Fibroblast of lung (primary cell): ENCODE data around the gene ZKSCAN1. TPM values are rescaled to one million over a fixed set of nuclear protein-coding genes. Genes with fewer than 3 reads are reported as not detected.
"Not testable (repeated sequence)": the region's sequence is repeated elsewhere in the genome, so short reads cannot be mapped to it uniquely, and the experiment has no call there.

Experiments
- DNase-seq, 2 donors: peaks; one replicate each; pipeline versions ENCODE4 v3.0.0 to v3.0.0-alpha.2; 2010; ENCODE audit warnings: low read depth in 2 of 2
- H2AFZ ChIP-seq: 2 replicates; pipeline ENCODE4 v1.5.1; 2012; ENCODE audit warnings: low read length, control low read depth, inconsistent platforms
- H3K27ac ChIP-seq: 2 replicates; pipeline ENCODE4 v1.5.1; 2011; ENCODE audit warnings: low read length, control low read depth; ENCODE audit not compliant: insufficient read depth
- H3K27me3 ChIP-seq: 2 replicates; pipeline ENCODE4 v1.5.1; 2011; ENCODE audit warnings: mild to moderate bottlenecking, low read length; ENCODE audit not compliant: control insufficient read depth, insufficient read depth
- H3K36me3 ChIP-seq: 2 replicates; pipeline ENCODE4 v1.5.1; 2011; ENCODE audit warnings: low read length; ENCODE audit not compliant: control insufficient read depth, insufficient read depth
- H3K4me1 ChIP-seq: 2 replicates; pipeline ENCODE4 v1.5.1; 2011; ENCODE audit warnings: low read length; ENCODE audit not compliant: control insufficient read depth, insufficient read depth; ENCODE audit errors: extremely low read depth
- H3K4me2 ChIP-seq: 2 replicates; pipeline ENCODE4 v1.5.1; 2011; ENCODE audit warnings: low read length, control low read depth; ENCODE audit not compliant: insufficient read depth; ENCODE audit errors: extremely low read depth
- H3K4me3 ChIP-seq, 4 experiments: fragments of 200-600 bp in 1 of 4; sonication (generic) in 1 of 4; replicated peaks in 1 of 4; 2 replicates each; pipeline ENCODE4 v1.5.1; 2011 to 2016; ENCODE audit warnings: low read length in 4 of 4, low read depth in 3 of 4, mild to moderate bottlenecking in 3 of 4, control low read depth in 2 of 4, inconsistent platforms in 1 of 4, mixed read lengths in 1 of 4; ENCODE audit not compliant: insufficient read depth in 1 of 4; ENCODE audit errors: control extremely low read depth in 1 of 4
- H3K79me2 ChIP-seq: 2 replicates; pipeline ENCODE4 v1.5.1; 2012; ENCODE audit warnings: mild to moderate bottlenecking, low read length, inconsistent platforms; ENCODE audit not compliant: control insufficient read depth, insufficient read depth
- H3K9ac ChIP-seq: 2 replicates; pipeline ENCODE4 v1.5.1; 2011; ENCODE audit warnings: mild to moderate bottlenecking, low read length, control low read depth; ENCODE audit not compliant: insufficient read depth
- H3K9me3 ChIP-seq: 2 replicates; pipeline ENCODE4 v1.5.1; 2012; ENCODE audit warnings: low read depth, low read length; ENCODE audit not compliant: control insufficient read depth, insufficient read depth
- H4K20me1 ChIP-seq: 2 replicates; pipeline ENCODE4 v1.5.1; 2011; ENCODE audit warnings: low read length; ENCODE audit not compliant: control insufficient read depth, insufficient read depth; ENCODE audit errors: extremely low read depth
- EZH2 ChIP-seq: IDR thresholded peaks from 2 replicates; pipeline ENCODE4 v1.5.1; 2012; ENCODE audit warnings: low read length, control low read depth, mild to moderate bottlenecking; ENCODE audit errors: missing control alignments
- polyA plus RNA-seq, 2 donors: library from polyadenylated mRNA; depleted of rRNA in 1 of 2; stranded (reverse) in 1 of 2; unstranded in 1 of 2; fragments of >200 nt; gene quantifications; 2 replicates each; pipeline ENCODE4 v1.2.1, GENCODE V29; 2011 to 2012; ENCODE audit warnings: missing spikeins in 1 of 2
- total RNA-seq: library from RNA; depleted of rRNA; stranded (reverse); fragments of >200 nt; gene quantifications from 2 replicates; pipeline ENCODE4 v1.2.1, GENCODE V29; 2014
- TF ChIP-seq, protein P1 (sequence below), 2 donors: IDR thresholded peaks in 1 of 2; conservative IDR thresholded peaks in 1 of 2; 1 replicate in 1 of 2; 2 replicates in 1 of 2; pipeline ENCODE4 v1.5.1; 2011 to 2012; ENCODE audit warnings: low read length in 2 of 2, control low read depth in 1 of 2, inconsistent platforms in 1 of 2, low read depth in 1 of 2, mild to moderate bottlenecking in 1 of 2

The ZKSCAN1 gene
- total and polyA plus RNA-seq, 2 donors (not counting 1 experiment from before 2014, with no cell fraction given), result 25.3 to 50.2 TPM

DNA sequence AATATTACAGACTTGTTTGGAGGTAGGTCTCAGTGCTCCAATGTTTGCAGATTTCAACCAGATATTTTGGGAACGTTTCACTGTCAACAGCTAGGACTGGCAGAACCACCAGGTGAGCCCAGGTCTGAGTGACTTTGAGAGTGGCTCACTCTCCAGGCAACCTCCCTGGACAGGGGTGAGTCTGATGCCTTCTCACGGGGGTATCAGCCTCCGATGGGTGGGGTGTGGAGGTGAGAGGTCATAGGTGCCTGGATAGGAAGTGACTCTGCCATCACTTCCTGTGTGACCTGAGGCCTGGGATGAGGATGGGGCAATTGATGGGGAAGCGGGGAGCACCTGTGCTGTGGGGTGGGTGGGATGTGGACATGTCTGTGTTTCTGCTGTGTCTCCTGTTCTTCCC lies 44.2 kb upstream of the ZKSCAN1 start:
- H3K9ac ChIP-seq, result no peak overlapping the region
- H4K20me1 ChIP-seq, result no peaks in the 10 kb centered on the region
- H3K4me1 ChIP-seq, result no peaks in the 10 kb centered on the region
- H2AFZ ChIP-seq, result no peak overlapping the region
- no peak for TF ChIP-seq EZH2
- TF ChIP-seq, protein P1, sequence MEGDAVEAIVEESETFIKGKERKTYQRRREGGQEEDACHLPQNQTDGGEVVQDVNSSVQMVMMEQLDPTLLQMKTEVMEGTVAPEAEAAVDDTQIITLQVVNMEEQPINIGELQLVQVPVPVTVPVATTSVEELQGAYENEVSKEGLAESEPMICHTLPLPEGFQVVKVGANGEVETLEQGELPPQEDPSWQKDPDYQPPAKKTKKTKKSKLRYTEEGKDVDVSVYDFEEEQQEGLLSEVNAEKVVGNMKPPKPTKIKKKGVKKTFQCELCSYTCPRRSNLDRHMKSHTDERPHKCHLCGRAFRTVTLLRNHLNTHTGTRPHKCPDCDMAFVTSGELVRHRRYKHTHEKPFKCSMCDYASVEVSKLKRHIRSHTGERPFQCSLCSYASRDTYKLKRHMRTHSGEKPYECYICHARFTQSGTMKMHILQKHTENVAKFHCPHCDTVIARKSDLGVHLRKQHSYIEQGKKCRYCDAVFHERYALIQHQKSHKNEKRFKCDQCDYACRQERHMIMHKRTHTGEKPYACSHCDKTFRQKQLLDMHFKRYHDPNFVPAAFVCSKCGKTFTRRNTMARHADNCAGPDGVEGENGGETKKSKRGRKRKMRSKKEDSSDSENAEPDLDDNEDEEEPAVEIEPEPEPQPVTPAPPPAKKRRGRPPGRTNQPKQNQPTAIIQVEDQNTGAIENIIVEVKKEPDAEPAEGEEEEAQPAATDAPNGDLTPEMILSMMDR (conservative IDR thresholded peaks at IDR 0.05 in 1 of 2, IDR thresholded peaks at IDR 0.05 in 1 of 2; ENCODE audit: low read depth in 1 of 2, low read length in 2 of 2), result no peak
- no peak for DNase-seq
- no peak overlapping the region for H3K4me3 ChIP-seq
- H3K4me2 ChIP-seq, result no peak overlapping the region
- no peaks in the 10 kb centered on the region for H3K79me2 ChIP-seq
- H3K27ac ChIP-seq, result no peak overlapping the region
- no peaks in the 10 kb centered on the region for H3K36me3 ChIP-seq
- H3K9me3 ChIP-seq, result no peaks in the 10 kb centered on the region
- peaks cover 3% of the 10 kb centered on the region for H3K27me3 ChIP-seq

GRCh38 chr7:99973817-99974216 lies 41.6 kb upstream of the ZKSCAN1 start:
- not testable (repeated sequence) for H3K4me2 ChIP-seq, H3K27me3 ChIP-seq, H3K4me3 ChIP-seq, H4K20me1 ChIP-seq, H3K4me1 ChIP-seq, H2AFZ ChIP-seq, H3K9ac ChIP-seq, H3K79me2 ChIP-seq, H3K9me3 ChIP-seq, H3K27ac ChIP-seq, DNase-seq, H3K36me3 ChIP-seq

GRCh38 chr7:99974681-99975080 lies 40.7 kb upstream of the ZKSCAN1 start:
- no peaks in the 10 kb centered on the region for H4K20me1 ChIP-seq
- H3K4me1 ChIP-seq, result no peaks in the 10 kb centered on the region
- no peak overlapping the region for H3K9ac ChIP-seq
- H3K79me2 ChIP-seq, result no peaks in the 10 kb centered on the region
- H3K27ac ChIP-seq, result no peak overlapping the region
- TF ChIP-seq, protein P1 (conservative IDR thresholded peaks at IDR 0.05 in 1 of 2, IDR thresholded peaks at IDR 0.05 in 1 of 2; ENCODE audit: low read depth in 1 of 2, low read length in 2 of 2), result no peak
- TF ChIP-seq EZH2, result no peak
- no peak overlapping the region for H2AFZ ChIP-seq
- no peak overlapping the region for H3K4me3 ChIP-seq
- H3K9me3 ChIP-seq, result no peaks in the 10 kb centered on the region
- no peaks in the 10 kb centered on the region for H3K36me3 ChIP-seq
- H3K4me2 ChIP-seq, result no peak overlapping the region
- no peaks in the 10 kb centered on the region for H3K27me3 ChIP-seq
- DNase-seq, result no peak
